Right ventricle myocardium superior (tissue), 1 donor: ENCODE data around the gene SLC26A1. TPM values are rescaled to one million over a fixed set of nuclear protein-coding genes. Genes with fewer than 3 reads are reported as not detected.
A peak's percentile ranks its signal among the peaks of the same experiment; 100 is the strongest.
"Not testable (repeated sequence)": the region's sequence is repeated elsewhere in the genome, so short reads cannot be mapped to it uniquely, and the experiment has no call there.

Experiments used
- ATAC-seq: fragments of 200-7000 bp; cut with Tn5 transposase; one replicate; pipeline ENCODE4 v1.9.1; 2020; ENCODE audit warnings: mild to moderate bottlenecking; ENCODE audit not compliant: poor library complexity
- DNase-seq: peaks from one replicate; pipeline ENCODE4 v3.0.0-alpha.2; 2020
- intact Hi-C: fragments of 100-400 bp; cut with DNase I; formaldehyde crosslinking; loops from one replicate; pipeline ENCODE4 v1.11.2; 2022
- total RNA-seq: library from RNA; stranded (reverse); fragmentation: NEBNext Ultra II Directional; extraction: Animal tissue kit (Norgen Biotek cat#: 25700); gene quantifications from one replicate; pipeline ENCODE4 v1.2.1, GENCODE V29; 2021
- donor health status: DM: no; HTN: yes; CAD: no; lungs with severe emphysema.

Gene SLC26A1
- total RNA-seq, 1 donor from 2014 or later, result 0.19 TPM

GRCh38 chr4:950136-951020, 42.8 kb downstream of the SLC26A1 start:
- intact Hi-C loops, result no loop called here
- DNase-seq (peak; percentile 35), ATAC-seq (no peak)

- peak; percentile 30 for DNase-seq
- no peak for ATAC-seq
- intact Hi-C loops, result no loop called here
Measured at GRCh38 chr4:949656-950055, 43.5 kb downstream of the SLC26A1 start.

- ATAC-seq, result no peak
- intact Hi-C loops, result no loop called here
- DNase-seq, result peak; percentile 21
Measured at GRCh38 chr4:948936-949300, 44.3 kb downstream of the SLC26A1 start.

GRCh38 chr4:948101-948935, 44.9 kb downstream of the SLC26A1 start:
- peak; percentile 28 for ATAC-seq
- intact Hi-C loops, result no loop called here
- DNase-seq, result peak; percentile 36

- intact Hi-C loops, result no loop called here
Measured at GRCh38 chr4:947491-947971, 45.7 kb downstream of the SLC26A1 start.

GRCh38 chr4:946517-947471, 46.4 kb downstream of the SLC26A1 start:
- intact Hi-C loops, result no loop called here
- ATAC-seq (no peak), DNase-seq (peak; percentile 18)

More at GRCh38 chr4:947491-947971, 45.7 kb downstream of the SLC26A1 start:
- ATAC-seq (no peak), DNase-seq (peak; percentile 28)

GRCh38 chr4:946103-946450, 47.1 kb downstream of the SLC26A1 start:
- DNase-seq, result no peak
- intact Hi-C loops, result no loop called here

GRCh38 chr4:945274-946102, 47.7 kb downstream of the SLC26A1 start:
- intact Hi-C loops, result no loop called here
- ATAC-seq (no peak), DNase-seq (no peak)

More at GRCh38 chr4:946103-946450, 47.1 kb downstream of the SLC26A1 start:
- no peak for ATAC-seq

GRCh38 chr4:939508-939907, 53.7 kb downstream of the SLC26A1 start:
- intact Hi-C loops, ATAC-seq: not testable (repeated sequence)

More at GRCh38 chr4:939508-939907, 53.7 kb downstream of the SLC26A1 start:
- DNase-seq, result not testable (repeated sequence)

Other genes starting within 250 kb of the SLC26A1 start
- 4.3 TPM for gene CPLX1, start 167.3 kb downstream of the SLC26A1 start, total RNA-seq
- 27.9 TPM for gene GAK, start 61.1 kb downstream of the SLC26A1 start, total RNA-seq
- gene TMEM175, start 60.9 kb downstream of the SLC26A1 start, total RNA-seq, result 14.9 TPM
- 3.3 TPM for gene DGKQ, start 19.8 kb downstream of the SLC26A1 start, total RNA-seq
- 8.4 TPM for gene IDUA, start 6.4 kb downstream of the SLC26A1 start, total RNA-seq
- 22.2 TPM for gene FGFRL1, start 18.2 kb upstream of the SLC26A1 start, total RNA-seq
- gene RNF212, start 120.2 kb upstream of the SLC26A1 start, total RNA-seq, result 0.30 TPM
- gene SPON2, start 179.2 kb upstream of the SLC26A1 start, total RNA-seq, result 15.6 TPM